ENCODE data around the gene SEC11A.
A peak's percentile ranks its signal among the peaks of the same experiment; 100 is the strongest.
"Not testable (repeated sequence)": the region's sequence is repeated elsewhere in the genome, so short reads cannot be mapped to it uniquely, and the experiment has no call there.

Gene SEC11A

DNA sequence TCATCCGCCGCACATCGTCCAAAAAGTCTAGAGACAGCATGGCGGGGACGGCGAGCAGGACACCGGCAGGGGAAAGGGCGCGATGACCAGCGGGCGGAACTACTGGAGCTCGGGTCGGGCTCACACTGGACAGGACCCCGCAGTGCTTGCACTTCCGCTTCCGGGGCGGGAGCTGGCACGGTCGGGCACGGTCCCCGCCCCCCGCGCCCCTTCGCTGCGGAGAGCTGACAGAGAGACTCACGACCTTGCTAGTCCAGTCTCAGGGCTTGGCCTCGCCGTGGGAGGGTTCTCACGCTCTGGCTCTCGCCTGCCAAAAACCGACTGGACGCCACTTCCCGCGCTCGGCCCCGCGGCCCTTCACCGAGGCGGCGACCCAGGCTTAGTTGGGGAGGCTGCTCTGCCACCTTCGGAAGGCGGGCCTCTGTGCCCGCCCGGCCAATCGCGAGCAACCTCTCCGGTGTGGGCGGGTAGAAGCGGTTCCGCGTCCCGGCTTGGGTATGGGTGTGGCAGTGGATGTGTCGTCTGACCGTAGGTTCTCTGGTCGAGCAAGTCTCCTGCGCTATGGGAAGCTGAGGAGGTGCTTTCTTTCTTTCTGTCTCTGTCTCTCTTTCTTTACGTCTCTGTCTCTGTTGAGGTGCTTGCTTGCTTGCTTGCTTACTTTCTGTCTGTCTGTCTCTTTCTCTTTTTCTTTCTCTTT is at the start of gene SEC11A:
TSS of gene SEC11A (minus strand) at position 104 of the 697 bp plus-strand sequence. CDS start at position 40, 64 bp downstream.
- Mint-ChIP-seq H3K4me1 (ENCODE audit: low read depth) (peaks cover 38% of the 10 kb centered on the region), H3K36me3 (ENCODE audit: low read depth) (peaks cover 22% of the 10 kb centered on the region), H3K27me3 (ENCODE audit: low read depth) (no peaks in the 10 kb centered on the region)

DNA sequence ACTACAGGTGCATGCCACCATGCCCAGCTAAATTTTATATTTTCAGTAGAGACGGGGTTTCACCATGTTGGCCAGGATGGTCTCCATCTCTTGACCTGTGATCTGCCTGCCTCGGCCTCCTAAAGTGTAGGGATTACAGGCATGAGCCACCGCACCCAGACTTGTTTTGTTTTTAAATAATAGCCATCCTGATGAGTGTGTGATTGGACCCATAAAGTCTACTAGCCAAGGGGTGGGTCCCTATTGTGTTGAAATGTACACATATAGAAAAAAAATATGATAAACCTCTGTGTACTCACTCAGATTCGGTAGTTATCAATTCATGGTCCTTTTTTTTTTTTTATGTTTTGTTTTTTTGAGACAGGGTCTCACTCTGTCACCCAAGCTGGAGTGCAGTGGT is 49.7 kb upstream of the SEC11A start:
- H3K36me3 Mint-ChIP-seq (ENCODE audit: low read depth): peaks cover 33% of the 10 kb centered on the region
- no peak for DNase-seq (ENCODE audit: low spot score)
- H3K27me3 Mint-ChIP-seq (ENCODE audit: low read depth): no peaks in the 10 kb centered on the region
- no peaks in the 10 kb centered on the region for H3K9me3 Mint-ChIP-seq
- no peak overlapping the region for H3K4me3 Mint-ChIP-seq
- H3K27ac Mint-ChIP-seq: no peak overlapping the region
- peaks cover 20% of the 10 kb centered on the region for H3K4me1 Mint-ChIP-seq (ENCODE audit: low read depth)

More for the DNA sequence above, at the start of gene SEC11A:
- DNase-seq (ENCODE audit: low spot score): peak; percentile 95
- H3K9me3 Mint-ChIP-seq: no peaks in the 10 kb centered on the region
- peak within 1 kb of the TSS; percentile 98 for H3K27ac Mint-ChIP-seq
- H3K4me3 Mint-ChIP-seq: peak within 1 kb of the TSS; percentile 96

DNA sequence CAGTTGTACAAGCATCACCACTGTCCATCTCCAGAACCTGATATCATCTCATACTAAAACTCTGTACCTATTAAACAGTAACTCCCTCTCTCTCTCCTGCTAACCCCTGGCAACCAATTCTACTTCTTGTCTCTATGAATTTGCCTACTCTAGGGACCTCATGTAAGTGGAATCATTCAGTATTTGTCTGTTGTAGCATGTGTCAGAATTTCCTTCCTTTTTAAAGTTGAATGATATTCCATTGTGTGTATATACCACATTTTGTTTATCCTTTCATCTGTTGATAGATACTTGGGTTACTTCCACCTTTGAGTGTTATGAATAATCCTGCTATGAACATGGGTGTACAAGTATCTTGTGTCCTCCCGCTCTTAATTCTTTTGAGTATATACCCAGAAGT is 49.0 kb upstream of the SEC11A start:
- DNase-seq (ENCODE audit: low spot score): no peak
- no peak overlapping the region for H3K27ac Mint-ChIP-seq
- H3K4me3 Mint-ChIP-seq: no peak overlapping the region
- H3K9me3 Mint-ChIP-seq: no peaks in the 10 kb centered on the region
- peaks cover 31% of the 10 kb centered on the region for H3K36me3 Mint-ChIP-seq (ENCODE audit: low read depth)
- peaks cover 20% of the 10 kb centered on the region for H3K4me1 Mint-ChIP-seq (ENCODE audit: low read depth)
- no peaks in the 10 kb centered on the region for H3K27me3 Mint-ChIP-seq (ENCODE audit: low read depth)

DNA sequence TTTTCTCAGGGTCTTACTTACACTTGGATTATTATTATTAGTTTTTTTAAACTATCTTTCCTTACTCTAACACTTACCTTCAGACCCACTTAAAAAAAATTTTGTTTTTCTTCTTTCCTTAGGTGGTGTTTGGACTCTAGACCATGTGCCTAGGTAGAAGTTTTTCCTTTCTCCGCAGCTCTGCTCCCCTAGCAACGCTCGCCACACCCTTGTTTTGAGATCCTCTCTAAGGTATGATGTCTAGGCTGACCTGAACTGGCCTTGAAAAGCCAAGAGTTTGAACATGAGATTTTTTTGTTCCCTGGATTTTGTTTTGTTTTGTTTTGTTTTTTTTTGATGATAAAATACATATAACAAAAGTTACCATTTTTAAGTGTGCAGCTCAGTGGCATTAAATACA is 48.6 kb upstream of the SEC11A start:
- H3K27ac Mint-ChIP-seq: no peak overlapping the region
- peaks cover 29% of the 10 kb centered on the region for H3K36me3 Mint-ChIP-seq (ENCODE audit: low read depth)
- no peaks in the 10 kb centered on the region for H3K9me3 Mint-ChIP-seq
- no peak overlapping the region for H3K4me3 Mint-ChIP-seq
- no peak for DNase-seq (ENCODE audit: low spot score)
- peaks cover 21% of the 10 kb centered on the region for H3K4me1 Mint-ChIP-seq (ENCODE audit: low read depth)
- H3K27me3 Mint-ChIP-seq (ENCODE audit: low read depth): no peaks in the 10 kb centered on the region

DNA sequence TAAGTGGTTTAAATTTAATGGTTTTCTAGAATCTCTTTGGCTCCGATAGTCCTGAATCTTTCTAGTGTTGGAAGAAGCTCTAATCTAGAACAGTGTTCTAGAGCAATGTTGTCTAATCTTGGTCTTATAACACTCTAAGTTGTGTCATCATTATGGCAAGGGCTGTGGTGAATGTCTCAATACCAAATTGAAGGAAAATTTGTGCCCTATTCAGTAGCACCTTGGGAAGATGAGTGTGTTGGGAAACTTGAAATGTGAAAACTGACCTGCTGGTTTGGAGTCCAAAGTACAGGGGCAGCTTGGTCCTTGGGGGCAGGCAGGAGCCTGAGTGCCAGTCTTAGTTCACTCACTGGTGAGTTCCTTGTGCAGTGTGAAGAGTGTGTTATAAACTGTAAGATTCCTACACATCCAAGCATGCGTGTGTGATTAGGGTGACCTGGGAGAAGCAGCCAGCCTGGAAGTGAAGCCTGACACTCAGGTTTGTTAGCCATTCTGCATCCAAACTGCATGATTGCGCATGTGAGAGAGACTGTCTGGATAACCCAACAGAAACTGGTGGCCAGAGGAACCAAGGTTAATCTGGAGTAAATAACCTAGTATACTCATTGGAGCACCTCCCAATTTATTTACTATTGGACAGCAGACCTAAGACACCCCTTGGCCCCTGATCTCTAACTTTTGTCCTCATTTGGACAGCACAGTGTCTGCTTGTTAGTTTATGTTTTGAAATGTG is 47.1 kb upstream of the SEC11A start:
- H3K27ac Mint-ChIP-seq: no peak overlapping the region
- no peaks in the 10 kb centered on the region for H3K9me3 Mint-ChIP-seq
- peaks cover 24% of the 10 kb centered on the region for H3K4me1 Mint-ChIP-seq (ENCODE audit: low read depth)
- H3K27me3 Mint-ChIP-seq (ENCODE audit: low read depth): no peaks in the 10 kb centered on the region
- no peak for DNase-seq (ENCODE audit: low spot score)
- peaks cover 14% of the 10 kb centered on the region for H3K36me3 Mint-ChIP-seq (ENCODE audit: low read depth)
- H3K4me3 Mint-ChIP-seq: no peak overlapping the region

GRCh38 chr15:84761607-84762131 is 45.7 kb upstream of the SEC11A start:
- Mint-ChIP-seq H3K4me1 (ENCODE audit: low read depth) (peaks cover 26% of the 10 kb centered on the region), H3K9me3 (no peaks in the 10 kb centered on the region), H3K36me3 (ENCODE audit: low read depth) (peaks cover 11% of the 10 kb centered on the region), H3K27ac (no peak overlapping the region), H3K27me3 (ENCODE audit: low read depth) (no peaks in the 10 kb centered on the region), H3K4me3 (no peak overlapping the region)
- DNase-seq (ENCODE audit: low spot score): no peak

- H3K4me3 Mint-ChIP-seq: no peak overlapping the region
- H3K36me3 Mint-ChIP-seq (ENCODE audit: low read depth): peaks cover 4% of the 10 kb centered on the region
- no peaks in the 10 kb centered on the region for H3K9me3 Mint-ChIP-seq
- DNase-seq (ENCODE audit: low spot score): no peak
- H3K27ac Mint-ChIP-seq: no peak overlapping the region
- H3K4me1 Mint-ChIP-seq (ENCODE audit: low read depth): peaks cover 32% of the 10 kb centered on the region
- H3K27me3 Mint-ChIP-seq (ENCODE audit: low read depth): no peaks in the 10 kb centered on the region
Observed at GRCh38 chr15:84760219-84760618, 44.3 kb upstream of the SEC11A start.

GRCh38 chr15:84759018-84759417 is 43.1 kb upstream of the SEC11A start:
- Mint-ChIP-seq H3K9me3 (no peaks in the 10 kb centered on the region), H3K27me3 (ENCODE audit: low read depth) (no peaks in the 10 kb centered on the region), H3K36me3 (ENCODE audit: low read depth) (peaks cover 5% of the 10 kb centered on the region), H3K4me3 (no peak overlapping the region), H3K27ac (no peak overlapping the region), H3K4me1 (ENCODE audit: low read depth) (peaks cover 25% of the 10 kb centered on the region)
- DNase-seq (ENCODE audit: low spot score): no peak

- DNase-seq (ENCODE audit: low spot score): no peak
- no peaks in the 10 kb centered on the region for H3K27me3 Mint-ChIP-seq (ENCODE audit: low read depth)
- peaks cover 31% of the 10 kb centered on the region for H3K4me1 Mint-ChIP-seq (ENCODE audit: low read depth)
- H3K36me3 Mint-ChIP-seq (ENCODE audit: low read depth): peaks cover 18% of the 10 kb centered on the region
- no peak overlapping the region for H3K4me3 Mint-ChIP-seq
- H3K9me3 Mint-ChIP-seq: no peaks in the 10 kb centered on the region
- no peak overlapping the region for H3K27ac Mint-ChIP-seq
Observed at GRCh38 chr15:84755736-84756527, 40.0 kb upstream of the SEC11A start.

- H3K9me3 Mint-ChIP-seq; H3K27me3 Mint-ChIP-seq (ENCODE audit: low read depth); DNase-seq (ENCODE audit: low spot score); H3K27ac Mint-ChIP-seq; H3K4me3 Mint-ChIP-seq: not testable (repeated sequence)
- H3K4me1 Mint-ChIP-seq (ENCODE audit: low read depth): peaks cover 38% of the 10 kb centered on the region
- H3K36me3 Mint-ChIP-seq (ENCODE audit: low read depth): peaks cover 22% of the 10 kb centered on the region
Observed at GRCh38 chr15:84754889-84755288, 39.0 kb upstream of the SEC11A start.

GRCh38 chr15:84752700-84753099 is 36.8 kb upstream of the SEC11A start:
- H3K4me3 Mint-ChIP-seq: no peak overlapping the region
- H3K36me3 Mint-ChIP-seq (ENCODE audit: low read depth): peaks cover 31% of the 10 kb centered on the region
- H3K9me3 Mint-ChIP-seq: no peaks in the 10 kb centered on the region
- H3K27me3 Mint-ChIP-seq (ENCODE audit: low read depth): no peaks in the 10 kb centered on the region
- DNase-seq (ENCODE audit: low spot score): no peak
- no peak overlapping the region for H3K27ac Mint-ChIP-seq
- H3K4me1 Mint-ChIP-seq (ENCODE audit: low read depth): peaks cover 37% of the 10 kb centered on the region

DNA sequence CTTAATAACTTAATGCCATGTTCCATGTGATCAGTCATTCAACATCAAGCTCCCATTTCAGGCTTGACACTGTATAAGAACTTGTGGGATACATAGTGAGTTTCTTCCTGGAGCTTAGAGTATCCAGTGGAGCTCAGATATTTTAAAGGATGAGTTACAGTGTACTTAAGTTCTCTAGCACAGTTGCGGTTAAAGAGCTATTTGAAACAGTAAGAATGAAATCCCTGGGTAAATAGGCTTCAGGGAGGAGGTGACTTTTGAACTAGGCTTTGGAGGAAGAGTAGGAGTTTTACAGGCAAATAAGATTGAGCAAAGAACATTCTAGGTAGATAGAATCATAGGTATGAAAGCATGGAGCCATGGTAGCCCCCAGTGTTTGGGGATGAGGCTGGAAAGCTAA is 36.3 kb upstream of the SEC11A start:
- no peaks in the 10 kb centered on the region for H3K27me3 Mint-ChIP-seq (ENCODE audit: low read depth)
- no peak overlapping the region for H3K4me3 Mint-ChIP-seq
- H3K9me3 Mint-ChIP-seq: no peaks in the 10 kb centered on the region
- peaks cover 35% of the 10 kb centered on the region for H3K36me3 Mint-ChIP-seq (ENCODE audit: low read depth)
- DNase-seq (ENCODE audit: low spot score): no peak
- H3K27ac Mint-ChIP-seq: no peak overlapping the region
- H3K4me1 Mint-ChIP-seq (ENCODE audit: low read depth): peaks cover 42% of the 10 kb centered on the region

- peaks cover 35% of the 10 kb centered on the region for H3K36me3 Mint-ChIP-seq (ENCODE audit: low read depth)
- not testable (repeated sequence) for H3K9me3 Mint-ChIP-seq; H3K4me3 Mint-ChIP-seq; H3K27me3 Mint-ChIP-seq (ENCODE audit: low read depth); H3K27ac Mint-ChIP-seq; DNase-seq (ENCODE audit: low spot score)
- peaks cover 41% of the 10 kb centered on the region for H3K4me1 Mint-ChIP-seq (ENCODE audit: low read depth)
Observed at GRCh38 chr15:84751721-84752120, 35.8 kb upstream of the SEC11A start.

All from T-helper 2 cell treated with Interferon-gamma antibody and Interleukin-4, amounts not matched to agents 5 μg/mL and 100 μg/mL, for 36 hours (primary cell).